Esophagus squamous epithelium (tissue), 4 donors: ENCODE results near the gene VWA8.
"Not testable (repeated sequence)": the region's sequence is repeated elsewhere in the genome, so short reads cannot be mapped to it uniquely, and the experiment has no call there.

Experiments used
- CTCF ChIP-seq, 6 experiments: fragments of 450-650 bp in 4 of 6; fragments of 200-600 bp in 2 of 6; sonication (generic) in 2 of 6; IDR thresholded peaks; one replicate each; pipeline ENCODE4 v1.5.1; 2016 to 2019; ENCODE audit warnings: antibody characterized with exemption in 6 of 6, mild to moderate bottlenecking in 4 of 6, moderate library complexity in 4 of 6
- POLR2A ChIP-seq, 4 donors: fragments of 450-650 bp; IDR thresholded peaks; one replicate each; pipeline ENCODE4 v1.6.1; 2017; ENCODE audit warnings: antibody characterized with exemption in 4 of 4, mild to moderate bottlenecking in 4 of 4, moderate library complexity in 3 of 4

- not testable (repeated sequence) for TF ChIP-seq POLR2A, CTCF (IDR thresholded peaks at IDR 0.05)
Observed at GRCh38 chr13:41745496-41745895, 215.4 kb downstream of the VWA8 start.
